GM12864 (cell line): ENCODE data around the gene LCOR.
"Not testable (repeated sequence)": the region's sequence is repeated elsewhere in the genome, so short reads cannot be mapped to it uniquely, and the experiment has no call there.

ENCODE experiments used
- DNase-seq: peaks from one replicate; pipeline ENCODE4 v3.0.0-alpha.2; 2011; ENCODE audit warnings: low read depth
- H3K4me3 ChIP-seq: 2 replicates; pipeline ENCODE4 v1.5.1; 2011; ENCODE audit warnings: mild to moderate bottlenecking, low read depth, low read length, control low read depth
- CTCF ChIP-seq: IDR thresholded peaks from 2 replicates; pipeline ENCODE4 v1.5.1; 2011; ENCODE audit warnings: low read depth, mild to moderate bottlenecking, moderate library complexity, low read length, control low read depth, inconsistent platforms; ENCODE audit errors: missing control alignments

Gene LCOR

DNA sequence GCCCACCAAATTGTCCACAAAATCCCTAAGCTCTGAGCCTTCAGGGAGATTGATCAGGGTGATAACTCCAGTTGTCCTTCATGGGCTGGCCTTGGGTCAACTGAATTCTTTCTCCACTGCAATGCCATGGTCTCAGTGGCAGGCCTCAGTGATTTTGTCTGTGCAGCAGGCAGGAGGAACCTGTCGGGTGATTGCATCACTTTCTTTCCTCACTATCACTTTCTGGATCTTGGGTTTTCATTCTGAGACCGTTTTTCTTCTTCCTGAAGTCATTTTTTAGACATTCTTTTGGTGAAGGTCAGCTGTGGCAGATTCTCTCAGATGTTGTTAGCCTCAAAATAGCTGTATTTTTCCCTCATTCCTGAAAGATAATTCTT is 28.8 kb upstream of the LCOR start:
- no peak for TF ChIP-seq CTCF
- DNase-seq, result no peak
- H3K4me3 ChIP-seq, result no peak overlapping the region

DNA sequence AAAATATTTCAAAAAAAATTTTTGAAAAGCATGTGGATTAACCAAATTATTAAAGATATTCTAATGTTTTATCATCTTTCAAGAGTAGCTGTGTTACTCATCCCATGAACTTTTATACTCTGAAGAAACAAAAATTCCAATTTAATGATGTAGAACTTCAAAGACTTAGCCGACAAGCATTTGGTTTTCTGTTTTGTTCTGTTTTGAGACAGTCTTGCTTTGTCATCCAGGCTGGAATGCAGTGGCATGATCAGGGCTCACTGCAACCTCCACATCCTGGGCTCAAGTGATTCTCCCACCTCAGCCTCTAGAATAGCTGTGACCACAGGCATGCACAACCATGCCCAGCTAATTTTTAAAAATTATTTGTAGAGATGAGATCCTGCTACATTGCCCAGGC is 17.8 kb upstream of the LCOR start:
- no peak overlapping the region for H3K4me3 ChIP-seq
- DNase-seq, result no peak
- no peak for TF ChIP-seq CTCF

- DNase-seq, H3K4me3 ChIP-seq: not testable (repeated sequence)
These were observed 13.1 kb upstream of the LCOR start for GRCh38 chr10:96818971-96819370.

DNA sequence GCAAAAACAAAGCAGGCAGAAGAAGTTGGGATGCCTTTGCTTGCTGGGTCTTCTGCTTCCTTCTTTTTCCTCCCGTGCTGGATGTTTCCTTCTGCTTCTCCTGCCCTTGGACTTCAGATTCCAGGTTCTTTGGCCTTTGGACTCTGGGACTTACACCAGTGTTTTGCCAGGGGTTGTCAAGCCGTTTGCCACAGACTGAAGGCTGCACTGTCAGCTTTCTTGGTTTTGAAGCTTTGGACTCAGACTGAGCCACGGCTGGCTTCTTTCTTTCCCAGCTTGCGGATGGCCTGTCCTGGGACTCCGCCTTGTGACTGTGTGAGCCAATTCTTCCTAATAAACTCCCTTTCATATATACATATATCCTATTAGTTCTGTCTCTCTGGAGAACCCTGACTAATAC is 11.3 kb upstream of the LCOR start:
- TF ChIP-seq CTCF, result no peak
- H3K4me3 ChIP-seq, result no peak overlapping the region
- DNase-seq, result no peak

DNA sequence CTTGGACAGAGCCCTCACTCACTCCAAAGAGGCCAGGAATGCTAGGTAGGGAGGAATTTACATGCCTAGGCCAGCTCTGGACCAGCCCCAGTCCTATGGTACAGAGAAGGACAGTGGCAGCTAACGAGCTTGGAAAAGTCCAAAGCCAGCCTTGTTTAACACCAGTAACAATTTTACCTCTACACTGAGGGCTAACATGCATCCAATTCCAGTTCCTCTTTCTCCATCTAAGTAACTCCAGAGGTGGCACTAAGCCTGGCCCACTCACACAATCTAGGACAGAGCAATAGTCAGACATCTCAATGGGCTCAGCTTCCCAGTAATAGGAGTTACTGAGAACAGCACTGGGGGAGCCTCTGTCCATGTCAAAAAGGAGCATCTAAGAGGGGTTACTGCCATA is 5.7 kb upstream of the LCOR start:
- no peak for TF ChIP-seq CTCF
- no peak for DNase-seq
- no peak overlapping the region for H3K4me3 ChIP-seq

DNA sequence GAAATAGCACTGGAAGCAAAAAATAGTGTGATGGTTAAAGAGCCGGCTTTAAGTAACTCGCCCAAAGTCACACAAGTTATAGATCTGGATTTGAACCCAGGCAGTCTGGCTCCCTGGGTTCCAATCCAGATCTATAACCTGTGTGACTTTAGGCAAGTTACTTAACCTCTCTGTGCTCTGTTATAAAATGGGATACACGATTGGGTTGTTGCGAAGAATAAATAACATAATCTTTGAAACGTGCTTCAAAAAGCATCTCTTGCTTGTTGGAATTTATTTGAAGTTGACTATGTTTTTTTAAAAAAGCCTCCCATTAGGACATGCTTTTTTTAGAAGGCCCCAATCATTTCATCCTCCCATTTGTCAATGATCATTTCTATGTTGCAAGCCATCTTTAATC is 3.5 kb upstream of the LCOR start:
- TF ChIP-seq CTCF, result no peak
- H3K4me3 ChIP-seq, result no peak overlapping the region
- no peak for DNase-seq

GRCh38 chr10:96829029-96829773 is 2.9 kb upstream of the LCOR start:
- no peak for DNase-seq
- no peak overlapping the region for H3K4me3 ChIP-seq
- no peak for TF ChIP-seq CTCF
